Astrocyte of the spinal cord (primary cell): ENCODE measurements around the gene SPEM2.

Source experiments
- DNase-seq: peaks from one replicate; pipeline ENCODE4 v3.0.0; 2011; ENCODE audit warnings: low read depth, low spot score
- H3K4me3 ChIP-seq: 2 replicates; pipeline ENCODE4 v1.5.1; 2011; ENCODE audit warnings: low read depth, mild to moderate bottlenecking, low read length, moderate library complexity
- in situ Hi-C: cut with HindIII; loops from 2 replicates; pipeline ENCODE4 v1.10.0; 2017; ENCODE audit warnings: low sequenced_read_pairs
- TF ChIP-seq, protein P1 (sequence below): IDR thresholded peaks from 2 replicates; pipeline ENCODE4 v1.5.1; 2012; ENCODE audit warnings: low read depth, mild to moderate bottlenecking, low read length, inconsistent platforms

SPEM2 gene

DNA sequence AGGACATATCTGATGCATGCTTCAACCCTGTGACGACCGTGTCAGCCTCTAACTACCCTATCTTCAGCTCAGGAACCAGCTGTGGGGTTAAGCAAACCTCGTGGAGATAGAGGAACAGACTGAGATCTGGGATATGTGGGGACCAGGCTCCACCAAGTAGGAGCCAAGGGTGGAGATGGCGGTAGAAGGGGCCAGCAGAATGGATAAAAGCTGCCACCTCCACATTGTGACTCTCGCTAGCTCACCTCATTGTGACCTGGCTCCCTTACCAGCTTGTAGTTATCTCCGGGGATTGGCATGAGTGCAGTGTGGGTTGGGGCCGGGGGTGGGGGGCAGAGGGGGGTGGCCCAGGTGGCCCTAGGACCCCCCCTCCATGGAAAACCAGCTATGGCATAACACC lies at the start of gene SPEM2:
Gene SPEM2 (plus strand): TSS at position 301 of the 400 bp plus-strand sequence. CDS start 73 bp downstream, at position 374.
- H3K4me3 ChIP-seq: no peak within 1 kb of the TSS
- TF ChIP-seq, protein P1, sequence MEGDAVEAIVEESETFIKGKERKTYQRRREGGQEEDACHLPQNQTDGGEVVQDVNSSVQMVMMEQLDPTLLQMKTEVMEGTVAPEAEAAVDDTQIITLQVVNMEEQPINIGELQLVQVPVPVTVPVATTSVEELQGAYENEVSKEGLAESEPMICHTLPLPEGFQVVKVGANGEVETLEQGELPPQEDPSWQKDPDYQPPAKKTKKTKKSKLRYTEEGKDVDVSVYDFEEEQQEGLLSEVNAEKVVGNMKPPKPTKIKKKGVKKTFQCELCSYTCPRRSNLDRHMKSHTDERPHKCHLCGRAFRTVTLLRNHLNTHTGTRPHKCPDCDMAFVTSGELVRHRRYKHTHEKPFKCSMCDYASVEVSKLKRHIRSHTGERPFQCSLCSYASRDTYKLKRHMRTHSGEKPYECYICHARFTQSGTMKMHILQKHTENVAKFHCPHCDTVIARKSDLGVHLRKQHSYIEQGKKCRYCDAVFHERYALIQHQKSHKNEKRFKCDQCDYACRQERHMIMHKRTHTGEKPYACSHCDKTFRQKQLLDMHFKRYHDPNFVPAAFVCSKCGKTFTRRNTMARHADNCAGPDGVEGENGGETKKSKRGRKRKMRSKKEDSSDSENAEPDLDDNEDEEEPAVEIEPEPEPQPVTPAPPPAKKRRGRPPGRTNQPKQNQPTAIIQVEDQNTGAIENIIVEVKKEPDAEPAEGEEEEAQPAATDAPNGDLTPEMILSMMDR: no peak
- DNase-seq: no peak
- in situ Hi-C loops: no loop called here

DNA sequence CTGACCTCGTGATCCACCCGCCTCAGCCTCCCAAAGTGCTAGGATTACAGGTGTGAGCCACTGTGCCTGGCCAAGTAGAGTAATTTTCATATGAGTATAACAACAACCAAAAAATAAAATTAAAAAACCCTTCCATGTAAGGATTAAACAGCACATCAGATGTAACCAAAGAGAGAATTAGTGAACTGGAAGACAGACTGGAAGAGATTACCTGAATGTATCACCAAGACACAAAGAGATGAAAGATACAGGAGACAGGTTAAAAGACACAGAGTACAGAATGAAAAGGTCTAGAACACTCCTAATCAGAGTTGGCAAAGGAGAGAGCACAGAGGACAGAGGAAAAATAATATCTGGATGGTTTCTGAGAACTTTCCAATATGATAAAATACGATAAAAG lies 46.3 kb upstream of the SPEM2 start:
- TF ChIP-seq, protein P1: no peak
- H3K4me3 ChIP-seq: no peak overlapping the region
- DNase-seq: no peak
- in situ Hi-C loops: no loop called here

DNA sequence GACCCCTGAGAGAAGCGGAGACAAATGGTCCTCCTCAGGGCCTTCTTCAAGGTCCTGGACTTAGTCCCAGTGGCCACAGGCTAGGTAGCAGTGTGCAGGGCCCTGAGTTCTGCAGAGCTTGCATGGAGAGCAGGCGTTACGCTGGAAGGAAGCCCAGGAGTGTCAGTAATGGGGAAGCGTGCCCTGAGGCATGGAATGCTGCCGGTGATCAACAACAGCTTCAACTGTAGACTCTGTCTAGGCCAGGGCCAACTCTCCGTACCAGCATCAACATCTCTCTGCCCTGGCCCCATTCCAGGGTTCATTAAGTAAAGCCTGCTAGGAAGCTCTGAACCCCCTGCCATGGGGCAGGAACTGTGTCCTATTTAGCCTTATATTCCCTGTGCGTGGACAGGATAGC lies 45.1 kb upstream of the SPEM2 start:
- no peak overlapping the region for H3K4me3 ChIP-seq
- TF ChIP-seq, protein P1: no peak
- no peak for DNase-seq
- in situ Hi-C loops: no loop called here

DNA sequence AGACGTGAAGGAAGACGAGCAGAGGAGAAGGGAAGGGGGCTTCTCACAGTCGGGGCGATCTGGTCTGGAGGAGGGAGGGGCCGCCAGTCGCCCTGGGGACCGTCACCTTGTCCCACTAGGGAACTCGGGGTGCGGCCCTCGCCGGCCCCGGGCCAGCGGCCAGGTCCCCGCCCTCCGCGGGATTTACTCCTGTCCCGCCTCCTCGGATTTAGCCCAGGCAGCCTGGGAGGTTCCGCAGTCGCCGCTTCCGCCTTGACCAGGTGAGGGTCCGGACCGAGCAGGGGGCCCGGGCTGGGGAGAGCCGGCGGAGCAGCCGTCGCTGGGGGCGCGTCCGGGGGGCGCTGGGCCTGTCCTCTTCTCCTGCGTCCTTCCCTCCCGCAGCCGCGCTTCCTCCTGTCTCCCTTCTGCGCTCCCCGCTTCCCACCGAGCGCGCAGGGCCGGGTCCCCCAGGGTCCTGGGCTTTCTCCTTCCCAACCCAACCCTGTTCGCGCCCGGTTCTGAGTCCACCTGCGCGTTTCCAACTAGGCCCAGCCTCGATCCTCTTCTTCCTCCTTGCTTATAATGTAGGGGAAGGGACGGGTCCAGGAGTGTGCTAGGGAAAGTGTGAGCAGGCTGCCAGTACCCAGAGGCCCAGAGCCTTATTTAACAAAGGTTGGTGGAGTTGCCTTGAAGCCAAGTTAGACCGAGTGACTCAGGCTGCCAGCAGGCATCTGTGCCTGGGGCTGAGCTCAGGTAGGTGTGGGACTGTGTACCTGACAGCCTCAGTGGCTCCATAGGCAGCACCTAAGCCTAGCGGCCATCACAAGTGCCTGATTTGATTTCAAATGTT lies 44.3 kb upstream of the SPEM2 start, which contains the start of gene TNK1:
Gene TNK1 (plus strand): TSS at position 235 of the 829 bp plus-strand sequence. CDS start 1,838 bp downstream, outside the sequence.
- TF ChIP-seq, protein P1: no peak
- in situ Hi-C loops: no loop called here
- no peak for DNase-seq
- H3K4me3 ChIP-seq: no peak within 1 kb of the TSS

DNA sequence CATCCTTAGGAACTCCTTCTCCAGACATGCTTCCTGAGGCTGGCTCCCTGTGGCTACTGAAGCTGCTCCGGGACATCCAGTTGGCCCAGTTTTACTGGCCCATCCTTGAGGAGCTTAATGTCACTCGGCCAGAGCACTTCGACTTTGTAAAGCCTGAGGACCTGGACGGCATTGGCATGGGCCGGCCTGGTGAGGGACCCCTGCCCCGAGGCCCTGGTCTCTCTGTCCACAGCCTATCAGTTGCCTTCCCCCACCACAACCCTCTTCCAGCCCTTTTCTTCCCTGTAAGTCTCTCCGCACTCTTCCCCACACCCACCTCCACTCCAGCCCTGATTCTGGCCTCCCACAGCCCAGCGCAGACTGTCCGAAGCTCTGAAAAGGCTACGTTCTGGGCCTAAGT lies 42.5 kb upstream of the SPEM2 start:
- no peak for DNase-seq
- in situ Hi-C loops: no loop called here
- TF ChIP-seq, protein P1: no peak
- no peak overlapping the region for H3K4me3 ChIP-seq

DNA sequence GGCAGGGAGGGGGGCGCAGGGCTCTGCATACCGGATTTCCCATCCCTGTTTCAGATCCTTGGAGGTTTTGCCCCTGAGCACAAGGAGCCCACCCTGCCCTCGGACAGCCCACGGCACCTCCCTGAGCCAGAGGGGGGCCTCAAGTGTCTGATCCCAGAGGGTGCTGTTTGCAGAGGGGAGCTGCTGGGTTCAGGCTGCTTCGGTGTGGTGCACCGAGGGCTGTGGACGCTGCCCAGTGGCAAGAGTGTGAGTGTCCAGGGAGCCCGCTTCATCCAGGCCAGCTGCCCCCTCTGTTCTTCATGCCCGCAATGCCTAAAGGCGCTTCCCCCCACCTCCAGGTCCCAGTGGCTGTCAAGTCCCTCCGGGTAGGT lies 42.1 kb upstream of the SPEM2 start:
- DNase-seq: no peak
- no peak overlapping the region for H3K4me3 ChIP-seq

More for the DNA sequence above, 42.1 kb upstream of the SPEM2 start:
- TF ChIP-seq, protein P1: no peak
- in situ Hi-C loops: no loop called here
